ENCODE results near the gene RAET1L. TPM values are rescaled to one million over a fixed set of nuclear protein-coding genes. Genes with fewer than 3 reads are reported as not detected.

The RAET1L gene
- total RNA-seq, 1 experiment from 2014 or later, result not detected

DNA sequence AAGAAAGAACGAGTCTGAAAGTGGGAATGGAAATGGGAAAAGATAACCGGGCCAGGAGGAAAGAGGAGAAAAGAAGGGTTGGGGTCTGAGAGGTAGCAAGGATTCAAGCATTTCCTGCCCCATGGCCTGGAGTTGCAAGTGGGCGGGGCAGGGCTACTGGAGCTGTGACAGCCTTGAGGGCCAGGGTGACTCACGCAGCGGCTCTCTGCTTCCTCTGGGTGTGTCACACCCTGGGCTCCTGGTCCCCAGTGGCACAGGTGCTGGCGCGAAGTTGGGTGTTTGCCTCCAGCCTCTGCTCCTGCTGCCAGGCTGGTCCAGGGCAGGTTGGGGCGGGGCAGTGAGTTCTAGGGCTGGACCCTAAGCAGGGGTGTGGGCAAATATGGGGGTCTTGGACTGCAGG is 46.9 kb upstream of the RAET1L start:
- Mint-ChIP-seq H3K27ac (no peak overlapping the region), H3K27me3 (ENCODE audit: low read depth) (peaks cover 23% of the 10 kb centered on the region), H3K36me3 (no peaks in the 10 kb centered on the region), H3K4me3 (no peak overlapping the region), H3K9me3 (no peaks in the 10 kb centered on the region), H3K4me1 (peaks cover 14% of the 10 kb centered on the region)
- DNase-seq (ENCODE audit: low spot score), result no peak
- ChIA-PET POLR2A (no interaction called here), CTCF (interaction anchor here (0.7 to 0.8 kb wide), 2 partner anchors 10 to 18 kb away, joined by 3 read pairs; no protein-coding TSS in a partner anchor)
- no peak for ATAC-seq
- TF ChIP-seq, protein P1, sequence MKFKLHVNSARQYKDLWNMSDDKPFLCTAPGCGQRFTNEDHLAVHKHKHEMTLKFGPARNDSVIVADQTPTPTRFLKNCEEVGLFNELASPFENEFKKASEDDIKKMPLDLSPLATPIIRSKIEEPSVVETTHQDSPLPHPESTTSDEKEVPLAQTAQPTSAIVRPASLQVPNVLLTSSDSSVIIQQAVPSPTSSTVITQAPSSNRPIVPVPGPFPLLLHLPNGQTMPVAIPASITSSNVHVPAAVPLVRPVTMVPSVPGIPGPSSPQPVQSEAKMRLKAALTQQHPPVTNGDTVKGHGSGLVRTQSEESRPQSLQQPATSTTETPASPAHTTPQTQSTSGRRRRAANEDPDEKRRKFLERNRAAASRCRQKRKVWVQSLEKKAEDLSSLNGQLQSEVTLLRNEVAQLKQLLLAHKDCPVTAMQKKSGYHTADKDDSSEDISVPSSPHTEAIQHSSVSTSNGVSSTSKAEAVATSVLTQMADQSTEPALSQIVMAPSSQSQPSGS (CRISPR knock-in tag; IDR thresholded peaks at IDR 0.05; ENCODE audit: borderline replicate concordance, low read depth), result no peak
- no peak for TF ChIP-seq EMX1 (CRISPR knock-in tag; IDR thresholded peaks at IDR 0.05)
- TF ChIP-seq, protein P2, sequence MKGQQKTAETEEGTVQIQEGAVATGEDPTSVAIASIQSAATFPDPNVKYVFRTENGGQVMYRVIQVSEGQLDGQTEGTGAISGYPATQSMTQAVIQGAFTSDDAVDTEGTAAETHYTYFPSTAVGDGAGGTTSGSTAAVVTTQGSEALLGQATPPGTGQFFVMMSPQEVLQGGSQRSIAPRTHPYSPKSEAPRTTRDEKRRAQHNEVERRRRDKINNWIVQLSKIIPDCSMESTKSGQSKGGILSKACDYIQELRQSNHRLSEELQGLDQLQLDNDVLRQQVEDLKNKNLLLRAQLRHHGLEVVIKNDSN (CRISPR knock-in tag; IDR thresholded peaks at IDR 0.05), result no peak
- TF ChIP-seq, protein P3, sequence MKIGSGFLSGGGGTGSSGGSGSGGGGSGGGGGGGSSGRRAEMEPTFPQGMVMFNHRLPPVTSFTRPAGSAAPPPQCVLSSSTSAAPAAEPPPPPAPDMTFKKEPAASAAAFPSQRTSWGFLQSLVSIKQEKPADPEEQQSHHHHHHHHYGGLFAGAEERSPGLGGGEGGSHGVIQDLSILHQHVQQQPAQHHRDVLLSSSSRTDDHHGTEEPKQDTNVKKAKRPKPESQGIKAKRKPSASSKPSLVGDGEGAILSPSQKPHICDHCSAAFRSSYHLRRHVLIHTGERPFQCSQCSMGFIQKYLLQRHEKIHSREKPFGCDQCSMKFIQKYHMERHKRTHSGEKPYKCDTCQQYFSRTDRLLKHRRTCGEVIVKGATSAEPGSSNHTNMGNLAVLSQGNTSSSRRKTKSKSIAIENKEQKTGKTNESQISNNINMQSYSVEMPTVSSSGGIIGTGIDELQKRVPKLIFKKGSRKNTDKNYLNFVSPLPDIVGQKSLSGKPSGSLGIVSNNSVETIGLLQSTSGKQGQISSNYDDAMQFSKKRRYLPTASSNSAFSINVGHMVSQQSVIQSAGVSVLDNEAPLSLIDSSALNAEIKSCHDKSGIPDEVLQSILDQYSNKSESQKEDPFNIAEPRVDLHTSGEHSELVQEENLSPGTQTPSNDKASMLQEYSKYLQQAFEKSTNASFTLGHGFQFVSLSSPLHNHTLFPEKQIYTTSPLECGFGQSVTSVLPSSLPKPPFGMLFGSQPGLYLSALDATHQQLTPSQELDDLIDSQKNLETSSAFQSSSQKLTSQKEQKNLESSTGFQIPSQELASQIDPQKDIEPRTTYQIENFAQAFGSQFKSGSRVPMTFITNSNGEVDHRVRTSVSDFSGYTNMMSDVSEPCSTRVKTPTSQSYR (CRISPR knock-in tag; IDR thresholded peaks at IDR 0.05), result no peak
- TF ChIP-seq NR1H2 (CRISPR knock-in tag; IDR thresholded peaks at IDR 0.05), result no peak
- TF ChIP-seq TEAD4 (CRISPR knock-in tag; IDR thresholded peaks at IDR 0.05), result no peak
- TF ChIP-seq, protein P4, sequence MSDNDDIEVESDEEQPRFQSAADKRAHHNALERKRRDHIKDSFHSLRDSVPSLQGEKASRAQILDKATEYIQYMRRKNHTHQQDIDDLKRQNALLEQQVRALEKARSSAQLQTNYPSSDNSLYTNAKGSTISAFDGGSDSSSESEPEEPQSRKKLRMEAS (CRISPR knock-in tag; IDR thresholded peaks at IDR 0.05), result no peak
- no peak for TF ChIP-seq TP53 (CRISPR knock-in tag; IDR thresholded peaks at IDR 0.05)
- no peak for TF ChIP-seq ZNF671 (CRISPR knock-in tag; IDR thresholded peaks at IDR 0.05)
- TF ChIP-seq, protein P5, sequence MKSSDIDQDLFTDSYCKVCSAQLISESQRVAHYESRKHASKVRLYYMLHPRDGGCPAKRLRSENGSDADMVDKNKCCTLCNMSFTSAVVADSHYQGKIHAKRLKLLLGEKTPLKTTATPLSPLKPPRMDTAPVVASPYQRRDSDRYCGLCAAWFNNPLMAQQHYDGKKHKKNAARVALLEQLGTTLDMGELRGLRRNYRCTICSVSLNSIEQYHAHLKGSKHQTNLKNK (CRISPR knock-in tag; IDR thresholded peaks at IDR 0.05), result no peak
- TF ChIP-seq MXD4 (CRISPR knock-in tag; IDR thresholded peaks at IDR 0.05; ENCODE audit: borderline replicate concordance), result no peak
- no peak for TF ChIP-seq CREM (CRISPR knock-in tag; IDR thresholded peaks at IDR 0.05)

DNA sequence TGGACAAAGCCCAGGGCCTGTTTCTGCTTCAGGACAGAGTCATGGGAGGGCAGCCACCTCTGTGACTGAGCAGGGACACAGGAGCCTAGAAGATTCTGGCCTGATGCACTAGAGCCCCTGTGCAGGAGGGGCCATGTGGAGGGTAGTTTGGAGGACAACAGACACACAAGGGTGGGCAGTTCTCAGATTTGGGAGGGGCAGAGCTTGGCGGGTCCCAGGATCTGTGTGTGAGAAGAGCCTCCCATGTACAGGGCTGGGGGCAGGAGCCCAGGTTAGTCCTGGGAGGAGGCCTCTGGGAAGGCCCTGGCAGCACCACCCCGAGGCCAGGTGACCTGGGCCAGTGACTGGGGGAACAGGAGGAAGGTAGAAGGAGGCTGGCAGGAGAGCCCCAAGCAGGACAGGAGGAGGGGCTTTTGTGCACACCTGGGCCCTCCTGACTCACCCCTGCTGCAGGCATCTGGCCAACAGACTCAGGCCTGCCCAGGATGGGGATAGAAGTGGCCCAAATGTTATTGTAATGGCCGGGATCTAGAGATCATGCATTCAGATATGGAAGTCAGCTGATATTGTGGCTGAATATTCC is 45.0 kb upstream of the RAET1L start:
- peaks cover 14% of the 10 kb centered on the region for H3K4me1 Mint-ChIP-seq
- H3K27me3 Mint-ChIP-seq (ENCODE audit: low read depth), result peaks cover 40% of the 10 kb centered on the region
- no peaks in the 10 kb centered on the region for H3K9me3 Mint-ChIP-seq
- ATAC-seq, result no peak
- no peak overlapping the region for H3K27ac Mint-ChIP-seq
- H3K4me3 Mint-ChIP-seq, result peak overlapping the region; percentile 23; the same call in 1 of the 2 replicates
- ChIA-PET POLR2A (interaction anchor here (0.5 kb wide), 1 partner anchor 11 kb away, joined by 3 read pairs; no protein-coding TSS in a partner anchor), CTCF (interaction anchor here (0.6 to 1.7 kb wide), 46 partner anchors 9 to 859 kb away, joined by 3 to 77 read pairs (median 4); no protein-coding TSS in a partner anchor)
- DNase-seq (ENCODE audit: low spot score), result no peak
- 0 out of 2 replicates have a peak, but pooled peaks cover 3% of the 10 kb centered on the region for H3K36me3 Mint-ChIP-seq
- TF ChIP-seq, protein P6, sequence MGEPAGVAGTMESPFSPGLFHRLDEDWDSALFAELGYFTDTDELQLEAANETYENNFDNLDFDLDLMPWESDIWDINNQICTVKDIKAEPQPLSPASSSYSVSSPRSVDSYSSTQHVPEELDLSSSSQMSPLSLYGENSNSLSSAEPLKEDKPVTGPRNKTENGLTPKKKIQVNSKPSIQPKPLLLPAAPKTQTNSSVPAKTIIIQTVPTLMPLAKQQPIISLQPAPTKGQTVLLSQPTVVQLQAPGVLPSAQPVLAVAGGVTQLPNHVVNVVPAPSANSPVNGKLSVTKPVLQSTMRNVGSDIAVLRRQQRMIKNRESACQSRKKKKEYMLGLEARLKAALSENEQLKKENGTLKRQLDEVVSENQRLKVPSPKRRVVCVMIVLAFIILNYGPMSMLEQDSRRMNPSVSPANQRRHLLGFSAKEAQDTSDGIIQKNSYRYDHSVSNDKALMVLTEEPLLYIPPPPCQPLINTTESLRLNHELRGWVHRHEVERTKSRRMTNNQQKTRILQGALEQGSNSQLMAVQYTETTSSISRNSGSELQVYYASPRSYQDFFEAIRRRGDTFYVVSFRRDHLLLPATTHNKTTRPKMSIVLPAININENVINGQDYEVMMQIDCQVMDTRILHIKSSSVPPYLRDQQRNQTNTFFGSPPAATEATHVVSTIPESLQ (CRISPR knock-in tag; IDR thresholded peaks at IDR 0.05), result no peak
- TF ChIP-seq, protein P7, sequence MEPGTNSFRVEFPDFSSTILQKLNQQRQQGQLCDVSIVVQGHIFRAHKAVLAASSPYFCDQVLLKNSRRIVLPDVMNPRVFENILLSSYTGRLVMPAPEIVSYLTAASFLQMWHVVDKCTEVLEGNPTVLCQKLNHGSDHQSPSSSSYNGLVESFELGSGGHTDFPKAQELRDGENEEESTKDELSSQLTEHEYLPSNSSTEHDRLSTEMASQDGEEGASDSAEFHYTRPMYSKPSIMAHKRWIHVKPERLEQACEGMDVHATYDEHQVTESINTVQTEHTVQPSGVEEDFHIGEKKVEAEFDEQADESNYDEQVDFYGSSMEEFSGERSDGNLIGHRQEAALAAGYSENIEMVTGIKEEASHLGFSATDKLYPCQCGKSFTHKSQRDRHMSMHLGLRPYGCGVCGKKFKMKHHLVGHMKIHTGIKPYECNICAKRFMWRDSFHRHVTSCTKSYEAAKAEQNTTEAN (CRISPR knock-in tag; IDR thresholded peaks at IDR 0.05), result no peak
- TF ChIP-seq CREM (CRISPR knock-in tag; IDR thresholded peaks at IDR 0.05) (no peak), RORB (CRISPR knock-in tag; IDR thresholded peaks at IDR 0.05) (no peak), ZNF416 (CRISPR knock-in tag; IDR thresholded peaks at IDR 0.05) (no peak), NR2C2 (CRISPR knock-in tag; IDR thresholded peaks at IDR 0.05) (no peak), CREB1 (CRISPR knock-in tag; IDR thresholded peaks at IDR 0.05) (no peak), FOXK1 (CRISPR knock-in tag; IDR thresholded peaks at IDR 0.05) (no peak), TCF7 (CRISPR knock-in tag; IDR thresholded peaks at IDR 0.05; ENCODE audit: low read depth) (no peak), ZNF121 (CRISPR knock-in tag; IDR thresholded peaks at IDR 0.05) (no peak), ZNF232 (CRISPR knock-in tag; IDR thresholded peaks at IDR 0.05) (no peak), SP1 (CRISPR knock-in tag; conservative IDR thresholded peaks at IDR 0.05) (no peak)
- TF ChIP-seq, protein P8, sequence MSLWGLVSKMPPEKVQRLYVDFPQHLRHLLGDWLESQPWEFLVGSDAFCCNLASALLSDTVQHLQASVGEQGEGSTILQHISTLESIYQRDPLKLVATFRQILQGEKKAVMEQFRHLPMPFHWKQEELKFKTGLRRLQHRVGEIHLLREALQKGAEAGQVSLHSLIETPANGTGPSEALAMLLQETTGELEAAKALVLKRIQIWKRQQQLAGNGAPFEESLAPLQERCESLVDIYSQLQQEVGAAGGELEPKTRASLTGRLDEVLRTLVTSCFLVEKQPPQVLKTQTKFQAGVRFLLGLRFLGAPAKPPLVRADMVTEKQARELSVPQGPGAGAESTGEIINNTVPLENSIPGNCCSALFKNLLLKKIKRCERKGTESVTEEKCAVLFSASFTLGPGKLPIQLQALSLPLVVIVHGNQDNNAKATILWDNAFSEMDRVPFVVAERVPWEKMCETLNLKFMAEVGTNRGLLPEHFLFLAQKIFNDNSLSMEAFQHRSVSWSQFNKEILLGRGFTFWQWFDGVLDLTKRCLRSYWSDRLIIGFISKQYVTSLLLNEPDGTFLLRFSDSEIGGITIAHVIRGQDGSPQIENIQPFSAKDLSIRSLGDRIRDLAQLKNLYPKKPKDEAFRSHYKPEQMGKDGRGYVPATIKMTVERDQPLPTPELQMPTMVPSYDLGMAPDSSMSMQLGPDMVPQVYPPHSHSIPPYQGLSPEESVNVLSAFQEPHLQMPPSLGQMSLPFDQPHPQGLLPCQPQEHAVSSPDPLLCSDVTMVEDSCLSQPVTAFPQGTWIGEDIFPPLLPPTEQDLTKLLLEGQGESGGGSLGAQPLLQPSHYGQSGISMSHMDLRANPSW (CRISPR knock-in tag; conservative IDR thresholded peaks at IDR 0.05; ENCODE audit: low read depth), result no peak

Measured in WTC11 (cell line).